B cell (primary cell): ENCODE results near the gene CRYM. TPM values are rescaled to one million over a fixed set of nuclear protein-coding genes. Genes with fewer than 3 reads are reported as not detected.
"Not testable (repeated sequence)": the region's sequence is repeated elsewhere in the genome, so short reads cannot be mapped to it uniquely, and the experiment has no call there.

Source experiments
- ATAC-seq: fragments of 200-7000 bp; cut with Tn5 transposase; one replicate; pipeline ENCODE4 v1.10.0; 2021; ENCODE audit warnings: low read depth, mild to moderate bottlenecking, moderate number of reproducible peaks, moderate library complexity
- CTCF ChIA-PET: fragments of 350-600 bp; sonication (Branson Sonifier 250); formaldehyde crosslinking; loops from one replicate; lab custom pipeline; 2021; ENCODE audit warnings: antibody characterized with exemption, inconsistent platforms; lab: Charles Lee
- POLR2A ChIA-PET: fragments of 350-600 bp; sonication (Branson Sonifier 250); formaldehyde crosslinking; loops from one replicate; lab custom pipeline; 2021; ENCODE audit warnings: antibody characterized with exemption; lab: Charles Lee
- DNase-seq: peaks from one replicate; pipeline ENCODE4 v3.0.0; 2013
- H2AFZ ChIP-seq: 2 replicates; pipeline ENCODE4 v1.6.1; 2012; ENCODE audit warnings: mild to moderate bottlenecking, low read depth, low read length; ENCODE audit not compliant: insufficient read depth, poor library complexity, severe bottlenecking
- H3K27ac ChIP-seq, 2 donors: 1 replicate in 1 of 2; 2 replicates in 1 of 2; pipeline ENCODE4 v1.5.1; 2012 to 2013; ENCODE audit warnings: low read length in 2 of 2, mild to moderate bottlenecking in 2 of 2, moderate library complexity in 1 of 2
- H3K27me3 ChIP-seq, 4 experiments: fragments of 200-600 bp in 1 of 4; sonication (generic) in 1 of 4; replicated peaks in 1 of 4; 1 replicate in 2 of 4; 2 replicates in 2 of 4; pipeline versions ENCODE4 v1.6.1 to v1.7.0; 2013 to 2016; ENCODE audit warnings: low read length in 3 of 4, mild to moderate bottlenecking in 2 of 4, mixed read lengths in 1 of 4, moderate library complexity in 1 of 4; ENCODE audit not compliant: insufficient read depth in 4 of 4, control insufficient read depth in 3 of 4; ENCODE audit errors: control extremely low read depth in 1 of 4
- H3K36me3 ChIP-seq, 2 experiments: replicated peaks in 1 of 2; 1 replicate in 1 of 2; 2 replicates in 1 of 2; pipeline versions ENCODE4 v1.6.1 to v1.7.1; 2013; ENCODE audit warnings: low read length in 1 of 2; ENCODE audit not compliant: insufficient read depth in 2 of 2, control insufficient read depth in 1 of 2; ENCODE audit errors: control extremely low read depth in 1 of 2, extremely low read depth in 1 of 2
- H3K4me1 ChIP-seq, 2 donors: fragments of 200-600 bp in 1 of 2; sonication (generic) in 1 of 2; 1 replicate in 1 of 2; 2 replicates in 1 of 2; pipeline versions ENCODE4 v1.5.1 to v1.6.1; 2013 to 2017; ENCODE audit warnings: low read length in 2 of 2; ENCODE audit not compliant: control insufficient read depth in 2 of 2, insufficient read depth in 2 of 2
- H3K4me2 ChIP-seq: replicated peaks from 2 replicates; pipeline ENCODE3; 2012; ENCODE audit warnings: mild to moderate bottlenecking, low read depth, low read length; ENCODE audit not compliant: poor library complexity, severe bottlenecking
- H3K4me3 ChIP-seq, 5 experiments: fragments of 200-600 bp in 1 of 5; sonication (generic) in 1 of 5; 1 replicate in 3 of 5; 2 replicates in 2 of 5; pipeline versions ENCODE4 v1.5.1 to v1.7.0; 2011 to 2016; ENCODE audit warnings: low read length in 4 of 5, mild to moderate bottlenecking in 4 of 5, low read depth in 2 of 5, control low read depth in 1 of 5, moderate library complexity in 1 of 5; ENCODE audit not compliant: insufficient read depth in 1 of 5; ENCODE audit errors: control extremely low read depth in 1 of 5, extremely low read depth in 1 of 5
- H3K79me2 ChIP-seq: fragments of 200-600 bp; sonication (generic); one replicate; pipeline ENCODE4 v1.6.0; 2016; ENCODE audit warnings: low read length; ENCODE audit not compliant: control insufficient read depth, insufficient read depth
- H3K9ac ChIP-seq: fragments of 200-600 bp; sonication (generic); 2 replicates; pipeline ENCODE4 v1.6.1; 2017; ENCODE audit warnings: mild to moderate bottlenecking, low read length, moderate library complexity
- H3K9me3 ChIP-seq, 3 donors: one replicate each; pipeline versions ENCODE4 v1.6.1 to v1.7.1; 2013; ENCODE audit warnings: low read length in 2 of 3; ENCODE audit not compliant: control insufficient read depth in 2 of 3, insufficient read depth in 1 of 3; ENCODE audit errors: control extremely low read depth in 1 of 3
- H4K20me1 ChIP-seq: 2 replicates; pipeline ENCODE4 v1.6.0; 2012; ENCODE audit warnings: mild to moderate bottlenecking, low read length; ENCODE audit not compliant: insufficient read depth, control insufficient read depth, poor library complexity, severe bottlenecking
- H3K27ac Mint-ChIP-seq: one replicate; pipeline ENCODE4 v1.8.0; 2021; ENCODE audit warnings: mixed read lengths
- H3K27me3 Mint-ChIP-seq: one replicate; pipeline ENCODE4 v1.8.0; 2021; ENCODE audit warnings: mixed read lengths
- H3K4me1 Mint-ChIP-seq: one replicate; pipeline ENCODE4 v1.8.0; 2021; ENCODE audit warnings: mixed read lengths
- H3K4me3 Mint-ChIP-seq: one replicate; pipeline ENCODE4 v1.8.0; 2021; ENCODE audit warnings: mixed read lengths
- H3K9me3 Mint-ChIP-seq: one replicate; pipeline ENCODE4 v1.8.0; 2022; ENCODE audit warnings: mixed read lengths; ENCODE audit not compliant: insufficient read depth
- WGBS: methylation state at CpG from one replicate; pipeline ENCODE4 v1.1.5; 2013; ENCODE audit warnings: missing lambda C conversion rate; ENCODE audit not compliant: insufficient coverage; 5-methylcytosine and 5-hydroxymethylcytosine counted together
- intact Hi-C: fragments of 100-400 bp; cut with micrococcal nuclease; formaldehyde crosslinking; loops from one replicate; pipeline ENCODE4 v1.10.0; 2022
- polyA plus RNA-seq: library from polyadenylated mRNA; depleted of rRNA; stranded (reverse); fragments of >200 nt; gene quantifications from 2 replicates; pipeline ENCODE4 v1.2.3, GENCODE V29; 2012
- total RNA-seq, 2 donors: library from RNA; stranded (reverse); fragments of 120-200 nt in 1 of 2; gene quantifications; 1 replicate in 1 of 2; 2 replicates in 1 of 2; pipeline versions ENCODE4 v1.2.3 to v1.2.4, GENCODE V29; 2013 to 2022

CRYM gene
- total and polyA plus RNA-seq, 2 donors (not counting 1 experiment from before 2014, with no cell fraction given), result 3.3 to 8.2 TPM

GRCh38 chr16:21312046-21312445 lies 34.0 kb upstream of the CRYM start:
- H3K4me1 ChIP-seq, H3K4me2 ChIP-seq, ATAC-seq, POLR2A ChIA-PET, intact Hi-C loops, H4K20me1 ChIP-seq, H3K4me1 Mint-ChIP-seq, CTCF ChIA-PET, DNase-seq, H3K27ac Mint-ChIP-seq, H3K9me3 ChIP-seq, H3K27me3 ChIP-seq, H3K4me3 ChIP-seq, H3K9me3 Mint-ChIP-seq, H3K9ac ChIP-seq, H3K79me2 ChIP-seq, H3K27ac ChIP-seq, H3K27me3 Mint-ChIP-seq, H3K4me3 Mint-ChIP-seq, H3K36me3 ChIP-seq, H2AFZ ChIP-seq: not testable (repeated sequence)
- 96% methylated on average over 11 of the region's 18 CpGs for WGBS

DNA sequence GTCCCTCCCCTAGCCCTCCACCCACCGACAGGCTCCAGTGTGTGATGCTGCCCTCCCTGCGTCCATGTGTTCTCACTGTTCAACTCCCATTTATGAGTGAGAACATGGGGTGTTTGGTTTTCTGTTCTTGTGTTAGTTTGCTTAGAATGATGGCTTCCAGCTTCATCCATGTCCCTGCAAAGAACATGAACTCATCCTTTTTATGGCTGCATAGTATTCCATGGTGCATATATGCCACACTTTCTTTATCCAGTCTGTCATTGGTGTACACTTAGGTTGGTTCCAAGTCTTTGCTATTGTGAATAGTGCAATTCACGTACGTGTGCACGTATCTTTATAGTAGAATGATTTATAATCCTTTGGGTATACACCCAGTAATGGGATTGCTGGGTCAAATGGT lies 28.6 kb upstream of the CRYM start:
- H3K4me3 ChIP-seq, H3K27ac Mint-ChIP-seq, CTCF ChIA-PET, H3K9me3 ChIP-seq, H3K27me3 ChIP-seq, ATAC-seq, H2AFZ ChIP-seq, H3K4me2 ChIP-seq, H3K27me3 Mint-ChIP-seq, H3K36me3 ChIP-seq, H3K4me3 Mint-ChIP-seq, H3K27ac ChIP-seq, H4K20me1 ChIP-seq, DNase-seq, H3K79me2 ChIP-seq, H3K9ac ChIP-seq, H3K9me3 Mint-ChIP-seq: not testable (repeated sequence)
- intact Hi-C loops, result loop anchor here (10.0 kb wide), 1 partner anchor 248 kb away; no protein-coding TSS in a partner anchor
- peaks cover 9 to 14% of the 10 kb centered on the region in 2 donors for H3K4me1 ChIP-seq
- H3K4me1 Mint-ChIP-seq, result peaks cover 16% of the 10 kb centered on the region
- POLR2A ChIA-PET, result interaction anchor here (0.7 kb wide), 1 partner anchor 35 kb away, joined by 3 read pairs; no protein-coding TSS in a partner anchor
- no CpG with 5 or more reads among the region's 5 CpGs for WGBS
